HCT116 (cell line): ENCODE results near the gene PKIB. TPM values are rescaled to one million over a fixed set of nuclear protein-coding genes. Genes with fewer than 3 reads are reported as not detected.

ENCODE experiments used
- ATAC-seq: fragments of 200-7000 bp; cut with Tn5 transposase; 2 replicates; pipeline ENCODE4 v1.9.1; 2020; ENCODE audit warnings: mild to moderate bottlenecking, moderate library complexity
- BruUV-seq: library from RNA; stranded (reverse); fragments of 400-500 nt; replicated peaks from 2 replicates; lab custom pipeline; 2021; lab: Mats Ljungman, UMichigan
- CTCF ChIA-PET: fragments of 300-600 bp; sonication (Branson Sonifier 250); formaldehyde crosslinking; loops from one replicate; lab custom pipeline; 2021; ENCODE audit warnings: antibody characterized with exemption; lab: Charles Lee
- POLR2A ChIA-PET: fragments of 300-600, 350-600 bp; sonication (Branson Sonifier 250); formaldehyde crosslinking; loops from one replicate; lab custom pipeline; 2021; ENCODE audit warnings: antibody characterized with exemption; lab: Charles Lee
- RAD21 ChIA-PET, 2 experiments: fragments of 300-600 bp; sonication (Branson Sonifier 250); formaldehyde crosslinking; loops; one replicate each; lab custom pipeline; 2023; ENCODE audit warnings: low total read pairs in 2 of 2; ENCODE audit not compliant: uncharacterized antibody in 2 of 2, unreplicated experiment in 2 of 2, low non-redundant PET in 1 of 2; lab: Charles Lee
- DNase-seq: peaks from one replicate; pipeline ENCODE4 v3.0.0-alpha.2; 2010; ENCODE audit warnings: low read depth, low spot score
- H2AFZ ChIP-seq: fragments of 200-600 bp; shearing (Covaris generic), sonication (generic); 2 replicates; pipeline ENCODE4 v1.6.1; 2017; ENCODE audit warnings: low read depth, mixed run types, mixed read lengths, antibody characterized with exemption, low read length; ENCODE audit not compliant: poor library complexity, severe bottlenecking
- H3K27ac ChIP-seq: 2 replicates; pipeline ENCODE4 v1.5.1; 2012; ENCODE audit warnings: low read depth, low read length
- H3K27me3 ChIP-seq: fragments of 200-600 bp; sonication (generic); 2 replicates; pipeline ENCODE4 v1.6.1; 2016; ENCODE audit warnings: mixed run types, low read length, mixed read lengths; ENCODE audit not compliant: insufficient read depth
- H3K36me3 ChIP-seq, 2 experiments: fragments of 200-500 bp in 1 of 2; fragments of 200-600 bp in 1 of 2; sonication (Bioruptor generic) in 1 of 2; sonication (generic) in 1 of 2; 2 replicates each; pipeline versions ENCODE4 v1.5.1 to v1.6.1; 2014 to 2016; ENCODE audit warnings: low read length in 2 of 2, inconsistent platforms in 1 of 2, mixed read lengths in 1 of 2, mixed run types in 1 of 2; ENCODE audit not compliant: insufficient read depth in 2 of 2, control insufficient read depth in 1 of 2
- H3K4me1 ChIP-seq, 2 experiments: fragments of 200-600 bp in 1 of 2; sonication (generic) in 1 of 2; 2 replicates each; pipeline versions ENCODE4 v1.5.1 to v1.6.1; 2012 to 2017; ENCODE audit warnings: low read length in 2 of 2, inconsistent platforms in 1 of 2, mild to moderate bottlenecking in 1 of 2, mixed read lengths in 1 of 2, mixed run types in 1 of 2, moderate library complexity in 1 of 2; ENCODE audit not compliant: insufficient read depth in 2 of 2, control insufficient read depth in 1 of 2
- H3K4me2 ChIP-seq: fragments of 200-600 bp; sonication (generic); 2 replicates; pipeline ENCODE4 v1.6.1; 2017; ENCODE audit warnings: mixed run types, low read length, mixed read lengths
- H3K4me3 ChIP-seq, 2 experiments: fragments of 200-600 bp in 1 of 2; sonication (generic) in 1 of 2; replicated peaks in 1 of 2; 2 replicates each; pipeline ENCODE4 v1.5.1; 2011 to 2016; ENCODE audit warnings: low read length in 2 of 2, control low read depth in 1 of 2, low read depth in 1 of 2, mild to moderate bottlenecking in 1 of 2, mixed read lengths in 1 of 2, mixed run types in 1 of 2
- H3K79me2 ChIP-seq: fragments of 200-600 bp; sonication (generic); 2 replicates; pipeline ENCODE4 v1.6.1; 2017; ENCODE audit warnings: mild to moderate bottlenecking, mixed run types, low read length, moderate library complexity, mixed read lengths; ENCODE audit not compliant: insufficient read depth
- H3K9ac ChIP-seq: fragments of 200-600 bp; sonication (generic); 2 replicates; pipeline ENCODE4 v1.6.1; 2016; ENCODE audit warnings: low read length, mixed read lengths
- H3K9me2 ChIP-seq: fragments of 200-600 bp; sonication (generic), shearing (Covaris generic); 2 replicates; pipeline ENCODE4 v1.6.1; 2017; ENCODE audit warnings: mixed run types, mild to moderate bottlenecking, moderate library complexity; ENCODE audit not compliant: insufficient read depth
- H3K9me3 ChIP-seq, 2 experiments: fragments of 200-500 bp in 1 of 2; fragments of 200-600 bp in 1 of 2; sonication (Bioruptor generic) in 1 of 2; sonication (generic) in 1 of 2; 2 replicates each; pipeline ENCODE4 v1.6.1; 2014 to 2017; ENCODE audit warnings: low read length in 2 of 2, mixed read lengths in 2 of 2, inconsistent platforms in 1 of 2, low read depth in 1 of 2, mild to moderate bottlenecking in 1 of 2, mixed run types in 1 of 2, moderate library complexity in 1 of 2; ENCODE audit not compliant: control insufficient read depth in 1 of 2, insufficient read depth in 1 of 2
- H4K20me1 ChIP-seq: fragments of 200-600 bp; sonication (generic), shearing (Covaris generic); 2 replicates; pipeline ENCODE4 v1.6.1; 2017; ENCODE audit warnings: mixed run types, mild to moderate bottlenecking, moderate library complexity; ENCODE audit not compliant: insufficient read depth
- ATF3 ChIP-seq: IDR thresholded peaks from 2 replicates; pipeline ENCODE4 v1.6.1; 2012
- CBX3 ChIP-seq: IDR thresholded peaks from 2 replicates; pipeline ENCODE4 v1.6.1; 2012; ENCODE audit warnings: low read depth
- CEBPB ChIP-seq: IDR thresholded peaks from 2 replicates; pipeline ENCODE4 v1.6.1; 2012; ENCODE audit warnings: low read depth
- ELF1 ChIP-seq: IDR thresholded peaks from 2 replicates; pipeline ENCODE4 v1.6.1; 2012; ENCODE audit warnings: low read depth, borderline replicate concordance
- EZH2 ChIP-seq: fragments of 200-600 bp; sonication (generic); IDR thresholded peaks from 2 replicates; pipeline ENCODE4 v1.6.1; 2017; ENCODE audit warnings: antibody characterized with exemption, mixed run types
- EZH2phosphoT487 ChIP-seq: fragments of 200-600 bp; IDR thresholded peaks from 2 replicates; pipeline ENCODE4 v1.6.1; 2018; ENCODE audit warnings: antibody characterized with exemption, borderline replicate concordance
- FOSL1 ChIP-seq: IDR thresholded peaks from 2 replicates; pipeline ENCODE4 v1.6.1; 2012; ENCODE audit warnings: low read depth
- JUND ChIP-seq: IDR thresholded peaks from 2 replicates; pipeline ENCODE4 v1.6.1; 2012
- POLR2A ChIP-seq: IDR thresholded peaks from 2 replicates; pipeline ENCODE4 v1.7.0; 2011; ENCODE audit warnings: borderline replicate concordance; ENCODE audit not compliant: insufficient read depth, insufficient read length; ENCODE audit errors: extremely low read depth
- REST ChIP-seq: IDR thresholded peaks from 2 replicates; pipeline ENCODE4 v1.6.1; 2012; ENCODE audit warnings: low read depth
- SIN3A ChIP-seq: IDR thresholded peaks from 2 replicates; pipeline ENCODE4 v1.6.1; 2012; ENCODE audit warnings: low read depth
- SRF ChIP-seq: IDR thresholded peaks from 2 replicates; pipeline ENCODE4 v1.6.1; 2012; ENCODE audit warnings: low read depth
- YY1 ChIP-seq: IDR thresholded peaks from 2 replicates; pipeline ENCODE4 v1.6.1; 2011; ENCODE audit warnings: low read length, low read depth, moderate library complexity, mild to moderate bottlenecking; ENCODE audit not compliant: insufficient replicate concordance; ENCODE audit errors: extremely low read depth
- ZBTB33 ChIP-seq: IDR thresholded peaks from 2 replicates; pipeline ENCODE4 v1.6.1; 2011; ENCODE audit warnings: mild to moderate bottlenecking, low read length, moderate library complexity; ENCODE audit not compliant: insufficient replicate concordance; ENCODE audit errors: extremely low read depth
- ZFX ChIP-seq: fragments of 450-650 bp; IDR thresholded peaks from 2 replicates; pipeline ENCODE4 v1.6.1; 2017
- intact Hi-C: fragments of 100-400 bp; cut with micrococcal nuclease; formaldehyde crosslinking; loops from 2 replicates; pipeline ENCODE4 v1.10.0; 2022
- total RNA-seq: library from RNA; stranded (reverse); gene quantifications from one replicate; pipeline ENCODE4 v1.2.1, GENCODE V29; 2021; ENCODE audit not compliant: unreplicated experiment

The PKIB gene
- total RNA-seq, 1 experiment from 2014 or later = 24.0 TPM

- Histone ChIP-seq H3K9me2 (no peaks in the 10 kb centered on the region), H3K36me3 (no peaks in the 10 kb centered on the region), H3K27ac (no peak overlapping the region), H3K4me1 (no peaks in the 10 kb centered on the region), H3K27me3 (no peaks in the 10 kb centered on the region), H3K4me3 (no peak overlapping the region), H3K9ac (no peak overlapping the region), H4K20me1 (no peaks in the 10 kb centered on the region), H3K4me2 (no peak overlapping the region), H2AFZ (no peak overlapping the region), H3K79me2 (no peaks in the 10 kb centered on the region), H3K9me3 (no peaks in the 10 kb centered on the region)
- ATAC-seq (no peak), DNase-seq (no peak)
- intact Hi-C loops = loop anchor here (2.0 to 10.0 kb wide), 3 partner anchors 116 to 250 kb away; partner anchors contain the start of gene PKIB
- CTCF ChIA-PET = interaction anchor here (1.0 to 3.9 kb wide), 7 partner anchors 11 to 235 kb away, joined by 3 to 33 read pairs (median 9); partner anchors contain the start of gene PKIB
- no TSS peak for BruUV-seq
- TF ChIP-seq ELF1 (no peak), ZBTB33 (no peak), SRF (no peak), EZH2phosphoT487 (no peak), JUND (no peak)
- POLR2A ChIA-PET = no interaction called here
- RAD21 ChIA-PET = interaction anchor here in 1 of 2 experiments (1.7 kb wide), 1 partner anchor 112 kb away, joined by 5 read pairs; no protein-coding TSS in a partner anchor
Measured at GRCh38 chr6:122727244-122727643, 117.0 kb downstream of the PKIB start.

- no peak for ATAC-seq
- Histone ChIP-seq H3K79me2 (no peaks in the 10 kb centered on the region), H3K27ac (no peak overlapping the region), H3K9me3 (no peaks in the 10 kb centered on the region), H3K4me3 (no peak overlapping the region), H3K9me2 (no peaks in the 10 kb centered on the region), H3K27me3 (no peaks in the 10 kb centered on the region), H2AFZ (peak overlapping the region; percentile 80), H4K20me1 (no peaks in the 10 kb centered on the region), H3K4me1 (no peaks in the 10 kb centered on the region), H3K36me3 (no peaks in the 10 kb centered on the region), H3K4me2 (no peak overlapping the region), H3K9ac (no peak overlapping the region)
- intact Hi-C loops = loop anchor here (1.0 to 5.0 kb wide), 3 partner anchors 109 to 587 kb away; no protein-coding TSS in a partner anchor
- RAD21 ChIA-PET = interaction anchor here in 1 of 2 experiments (1.6 kb wide), 1 partner anchor 109 kb away, joined by 6 read pairs; no protein-coding TSS in a partner anchor
- POLR2A ChIA-PET = no interaction called here
- no TSS peak for BruUV-seq
- CTCF ChIA-PET = interaction anchor here (0.8 to 6.0 kb wide), 5 partner anchors 13 to 239 kb away, joined by 4 to 95 read pairs (median 5); partner anchors contain the start of gene PKIB
- no peak for DNase-seq
- no peak for TF ChIP-seq CBX3
- TF ChIP-seq POLR2A = no peak
- TF ChIP-seq EZH2phosphoT487 = no peak
- no peak for TF ChIP-seq SRF
- TF ChIP-seq REST = no peak
- TF ChIP-seq JUND = no peak
- no peak for TF ChIP-seq CEBPB
- TF ChIP-seq EZH2 = no peak
- TF ChIP-seq ZFX = no peak
- no peak for TF ChIP-seq YY1
- no peak for TF ChIP-seq FOSL1
- no peak for TF ChIP-seq SIN3A
- TF ChIP-seq ATF3 = no peak
Measured at GRCh38 chr6:122730334-122730733, 120.1 kb downstream of the PKIB start.
